GM18502 (cell line): ENCODE measurements around the gene TPSG1.

Source experiments
- ATAC-seq: cut with Tn5 transposase; IDR thresholded peaks from one replicate; pipeline ENCODE4 v1.9.1; 2021; ENCODE audit warnings: mild to moderate bottlenecking; ENCODE audit not compliant: unreplicated experiment, poor library complexity

Gene TPSG1

DNA sequence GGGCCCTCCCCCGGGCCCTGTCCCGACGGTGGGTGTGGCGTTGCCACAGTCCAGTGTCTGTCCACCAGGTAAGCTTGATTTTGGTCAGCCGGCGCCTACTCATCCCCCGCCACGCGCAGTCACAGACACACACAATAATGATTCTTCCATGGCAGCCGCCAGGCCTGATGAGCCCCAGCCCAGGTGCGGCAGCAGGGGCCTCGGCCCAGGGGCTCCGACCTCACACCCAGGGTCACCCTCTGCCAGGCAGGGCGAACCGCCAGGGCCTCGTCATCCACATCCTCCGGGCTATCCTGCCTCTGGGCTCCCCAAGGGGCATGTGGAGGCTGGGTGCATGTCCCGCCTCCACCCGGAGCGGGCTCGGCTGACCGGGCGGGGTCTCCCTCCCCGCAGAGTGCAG lies 7.5 kb downstream of the TPSG1 start:
- ATAC-seq, result no peak

DNA sequence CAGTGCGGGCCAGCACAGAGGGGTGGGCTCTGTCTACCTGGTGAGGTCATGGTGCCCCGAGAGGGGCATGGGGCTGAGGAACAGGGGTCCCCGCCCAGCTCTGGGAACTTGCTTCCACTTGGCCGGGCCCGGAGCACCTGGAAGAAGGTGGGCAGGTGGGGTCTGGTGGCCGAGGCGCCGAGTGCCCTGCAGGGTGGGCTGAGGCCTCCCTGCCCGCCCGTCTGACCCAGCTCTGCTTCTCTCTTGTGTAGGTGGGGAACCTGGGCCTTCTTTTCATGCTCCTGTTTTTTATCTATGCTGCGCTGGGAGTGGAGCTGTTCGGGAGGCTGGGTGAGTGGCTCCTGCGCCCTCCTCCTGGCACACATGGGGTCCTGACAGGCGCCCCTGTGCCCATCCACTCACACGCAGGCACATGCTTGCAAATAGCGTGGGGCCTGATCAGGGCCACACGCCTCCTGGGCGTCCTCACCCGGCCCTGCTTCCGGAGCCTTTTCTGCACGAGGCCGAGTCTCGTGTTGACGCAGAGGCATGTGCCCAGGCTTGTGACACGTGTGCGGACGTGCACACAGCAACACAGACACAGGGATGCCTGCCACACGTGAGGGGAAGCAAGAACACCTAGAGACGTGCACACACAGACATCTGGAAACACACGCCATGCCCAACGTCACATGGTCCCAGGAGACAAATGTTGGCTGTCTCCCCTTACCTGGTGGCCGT lies 8.2 kb downstream of the TPSG1 start:
- ATAC-seq, result no peak

DNA sequence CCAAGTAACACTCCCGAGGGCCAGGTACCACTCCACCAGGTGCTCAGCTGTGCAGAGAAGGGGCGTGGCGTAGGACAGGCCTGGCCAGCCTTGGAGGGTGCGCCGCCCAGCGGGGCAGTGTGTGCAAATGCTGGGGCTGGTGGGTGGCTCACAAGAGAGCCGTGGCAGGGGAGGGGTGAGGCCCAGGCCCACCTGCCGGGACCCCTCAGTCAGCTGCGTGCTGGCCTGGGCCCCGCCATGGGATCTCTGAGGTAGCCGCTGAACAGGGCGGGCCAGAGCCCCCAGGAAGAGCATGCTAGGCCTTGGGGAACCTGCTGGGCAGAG lies 8.8 kb downstream of the TPSG1 start:
- ATAC-seq, result no peak

DNA sequence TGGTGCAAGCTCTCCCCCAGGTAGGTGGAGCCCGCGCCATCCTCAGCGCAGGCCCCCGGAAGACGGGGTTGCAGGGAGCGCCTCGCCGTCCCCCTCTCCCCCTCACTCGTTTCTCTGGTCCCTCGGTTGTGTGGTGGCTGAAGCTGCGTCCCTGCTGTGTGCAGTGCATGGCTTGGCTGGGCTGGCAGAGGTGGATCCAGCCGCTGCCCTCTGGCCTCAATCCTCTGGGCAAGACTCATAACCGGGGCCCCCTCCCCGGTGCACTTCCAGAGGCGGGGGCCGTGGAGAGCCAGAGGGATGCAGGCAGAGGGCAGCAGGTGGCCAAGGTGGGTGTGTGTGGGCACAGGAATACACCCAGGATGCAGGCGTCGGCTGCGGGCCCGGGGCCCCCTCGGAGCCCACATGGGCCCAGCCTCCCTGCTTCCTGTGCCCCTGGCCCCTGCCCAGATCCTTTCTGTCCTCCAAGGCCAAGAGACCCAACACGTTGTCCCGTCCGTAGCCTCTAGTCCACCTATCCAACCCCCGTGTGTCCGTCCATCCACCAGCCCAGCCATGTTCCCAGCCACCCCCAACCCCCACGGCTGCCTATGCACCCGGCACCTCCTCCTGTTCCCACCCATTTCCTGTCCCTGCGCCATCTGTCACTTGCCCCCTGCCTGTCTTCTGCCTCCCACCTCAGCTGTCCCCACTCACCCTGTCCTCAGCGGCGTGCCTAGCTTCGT lies 9.3 kb downstream of the TPSG1 start:
- ATAC-seq, result no peak

DNA sequence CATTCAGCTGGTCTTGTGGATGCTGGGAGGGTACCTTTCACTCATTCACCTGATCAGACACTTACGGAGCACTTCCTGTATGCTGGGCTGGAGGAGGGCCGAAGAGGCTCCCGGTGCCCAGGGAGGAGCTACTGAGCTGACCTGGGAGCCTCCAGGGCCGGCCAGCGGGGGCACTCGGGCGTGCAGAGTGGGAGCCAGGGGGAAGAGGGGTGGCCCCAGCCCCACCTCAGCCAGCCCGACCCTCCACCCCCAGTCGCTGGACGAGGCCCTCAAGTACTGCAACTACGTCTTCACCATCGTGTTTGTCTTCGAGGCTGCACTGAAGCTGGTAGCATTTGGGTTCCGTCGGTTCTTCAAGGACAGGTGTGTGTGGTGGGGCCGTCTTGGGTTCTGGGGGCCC lies 10.3 kb downstream of the TPSG1 start:
- ATAC-seq, result no peak

DNA sequence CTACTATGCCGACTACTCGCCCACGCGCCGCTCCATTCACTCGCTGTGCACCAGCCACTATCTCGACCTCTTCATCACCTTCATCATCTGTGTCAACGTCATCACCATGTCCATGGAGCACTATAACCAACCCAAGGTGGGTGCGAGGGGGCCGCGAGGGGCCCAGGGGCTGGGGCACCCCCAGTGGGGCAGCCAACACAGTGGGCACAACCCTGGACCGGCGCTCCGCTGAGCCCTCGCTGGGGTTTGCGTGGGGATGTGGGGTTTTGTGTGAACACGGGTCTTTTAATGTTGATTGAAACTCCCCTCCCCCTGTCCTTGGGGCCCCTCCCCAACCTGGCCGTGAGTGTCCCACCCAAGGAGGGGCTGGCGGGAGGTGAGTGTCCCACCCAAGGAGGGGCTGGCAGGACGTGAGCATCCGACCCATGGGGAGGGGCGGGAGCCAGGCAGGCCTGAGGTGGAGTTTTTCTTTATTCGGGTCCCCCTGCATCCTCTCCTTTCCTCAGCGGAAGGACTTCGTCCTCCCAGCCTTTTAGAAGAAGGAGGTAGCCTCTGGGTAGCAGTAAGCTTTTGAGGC lies 11.2 kb downstream of the TPSG1 start:
- no peak for ATAC-seq

DNA sequence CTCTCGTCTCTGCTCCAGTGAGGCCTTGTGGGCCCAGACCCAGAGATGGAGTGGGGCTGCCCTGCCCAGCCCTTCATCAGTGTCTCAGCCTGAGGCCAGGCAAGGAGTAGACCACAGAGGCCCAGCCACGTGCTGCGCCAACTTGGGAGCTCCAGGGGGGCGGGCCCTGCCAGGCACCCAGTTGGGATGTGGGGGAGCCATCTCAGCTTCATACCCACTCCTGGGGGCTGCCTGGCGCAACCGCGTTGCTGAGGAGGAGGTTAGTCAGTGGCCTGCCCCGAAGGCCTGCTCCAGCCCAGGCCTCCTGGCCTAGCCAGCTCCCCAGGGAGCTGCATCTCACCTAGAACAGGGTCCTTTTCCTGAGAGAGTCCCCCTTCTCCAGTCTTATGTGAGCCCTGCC lies 11.8 kb downstream of the TPSG1 start:
- no peak for ATAC-seq

DNA sequence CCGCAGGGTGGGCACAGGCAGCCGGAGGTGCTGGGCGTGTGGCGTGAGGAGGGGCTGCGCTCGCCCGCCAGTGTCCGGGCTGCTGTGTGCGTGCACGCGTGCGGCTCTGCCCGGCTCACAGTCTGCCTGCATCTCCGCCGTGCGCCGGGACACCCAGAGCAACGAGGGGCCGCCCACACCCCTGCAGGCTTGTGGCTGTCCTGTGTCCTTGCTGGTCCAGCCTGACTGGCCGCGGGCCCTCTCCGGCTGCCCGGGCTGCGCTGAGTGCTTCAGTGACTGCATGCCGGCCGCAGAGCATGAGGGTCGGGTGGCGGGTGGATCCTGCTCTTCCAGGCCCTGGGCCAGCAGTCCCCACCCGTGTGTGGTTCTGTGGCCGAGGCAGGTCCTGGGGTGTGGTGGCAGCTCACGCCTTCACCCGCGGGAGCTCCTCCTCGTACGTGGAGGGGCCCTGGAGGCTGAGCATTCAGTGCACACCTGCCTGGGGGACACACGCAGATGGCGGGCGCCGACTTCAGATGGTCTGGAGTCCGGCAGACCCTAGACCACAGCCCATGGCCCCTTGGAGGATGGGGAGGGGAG lies 12.4 kb downstream of the TPSG1 start:
- no peak for ATAC-seq

DNA sequence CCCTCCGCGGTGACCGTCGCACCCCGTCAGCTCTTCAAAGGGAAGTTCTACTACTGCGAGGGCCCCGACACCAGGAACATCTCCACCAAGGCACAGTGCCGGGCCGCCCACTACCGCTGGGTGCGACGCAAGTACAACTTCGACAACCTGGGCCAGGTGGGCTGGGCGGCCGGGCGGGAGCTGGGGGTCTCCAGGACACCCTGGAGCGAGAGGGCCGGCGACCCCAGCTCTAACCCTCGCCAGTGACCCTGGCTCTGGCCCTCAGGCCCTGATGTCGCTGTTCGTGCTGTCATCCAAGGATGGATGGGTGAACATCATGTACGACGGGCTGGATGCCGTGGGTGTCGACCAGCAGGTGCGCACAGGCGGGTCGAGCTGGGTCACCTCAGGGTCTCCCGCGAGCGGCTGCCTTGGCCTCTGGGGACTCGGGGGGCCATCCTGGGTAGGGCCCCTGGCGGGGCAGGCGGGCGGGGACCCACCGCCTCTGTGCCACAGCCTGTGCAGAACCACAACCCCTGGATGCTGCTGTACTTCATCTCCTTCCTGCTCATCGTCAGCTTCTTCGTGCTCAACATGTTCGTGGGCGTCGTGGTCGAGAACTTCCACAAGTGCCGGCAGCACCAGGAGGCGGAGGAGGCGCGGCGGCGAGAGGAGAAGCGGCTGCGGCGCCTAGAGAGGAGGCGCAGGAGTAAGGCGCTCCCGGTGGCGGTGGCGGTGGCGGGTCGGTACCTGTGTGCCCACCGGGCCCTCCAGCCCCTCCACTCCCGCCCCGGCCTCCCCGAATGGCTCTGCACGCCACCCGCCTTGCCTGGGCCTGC lies 13.4 kb downstream of the TPSG1 start:
- ATAC-seq, result no peak

DNA sequence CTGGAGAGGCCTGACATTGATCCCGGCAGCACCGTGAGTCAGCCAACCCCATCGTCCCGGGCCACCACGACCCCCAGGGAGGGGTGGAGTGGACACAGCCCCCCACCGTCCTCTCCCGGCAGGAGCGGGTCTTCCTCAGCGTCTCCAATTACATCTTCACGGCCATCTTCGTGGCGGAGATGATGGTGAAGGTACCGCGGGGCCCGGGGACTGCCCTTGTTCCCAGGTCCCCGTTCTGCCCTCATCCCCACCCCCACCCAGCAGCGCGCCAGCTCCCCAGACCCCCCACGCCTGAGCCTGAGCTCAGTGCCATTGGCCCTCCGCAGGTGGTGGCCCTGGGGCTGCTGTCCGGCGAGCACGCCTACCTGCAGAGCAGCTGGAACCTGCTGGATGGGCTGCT lies 14.6 kb downstream of the TPSG1 start:
- no peak for ATAC-seq

DNA sequence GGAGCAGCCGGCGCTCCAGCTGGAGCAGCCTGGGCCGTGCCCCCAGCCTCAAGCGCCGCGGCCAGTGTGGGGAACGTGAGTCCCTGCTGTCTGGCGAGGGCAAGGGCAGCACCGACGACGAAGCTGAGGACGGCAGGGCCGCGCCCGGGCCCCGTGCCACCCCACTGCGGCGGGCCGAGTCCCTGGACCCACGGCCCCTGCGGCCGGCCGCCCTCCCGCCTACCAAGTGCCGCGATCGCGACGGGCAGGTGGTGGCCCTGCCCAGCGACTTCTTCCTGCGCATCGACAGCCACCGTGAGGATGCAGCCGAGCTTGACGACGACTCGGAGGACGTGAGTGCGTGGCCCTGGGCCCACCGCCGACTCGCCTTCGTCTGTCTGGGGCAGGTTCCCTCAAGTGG lies 16.0 kb downstream of the TPSG1 start:
- ATAC-seq, result no peak

DNA sequence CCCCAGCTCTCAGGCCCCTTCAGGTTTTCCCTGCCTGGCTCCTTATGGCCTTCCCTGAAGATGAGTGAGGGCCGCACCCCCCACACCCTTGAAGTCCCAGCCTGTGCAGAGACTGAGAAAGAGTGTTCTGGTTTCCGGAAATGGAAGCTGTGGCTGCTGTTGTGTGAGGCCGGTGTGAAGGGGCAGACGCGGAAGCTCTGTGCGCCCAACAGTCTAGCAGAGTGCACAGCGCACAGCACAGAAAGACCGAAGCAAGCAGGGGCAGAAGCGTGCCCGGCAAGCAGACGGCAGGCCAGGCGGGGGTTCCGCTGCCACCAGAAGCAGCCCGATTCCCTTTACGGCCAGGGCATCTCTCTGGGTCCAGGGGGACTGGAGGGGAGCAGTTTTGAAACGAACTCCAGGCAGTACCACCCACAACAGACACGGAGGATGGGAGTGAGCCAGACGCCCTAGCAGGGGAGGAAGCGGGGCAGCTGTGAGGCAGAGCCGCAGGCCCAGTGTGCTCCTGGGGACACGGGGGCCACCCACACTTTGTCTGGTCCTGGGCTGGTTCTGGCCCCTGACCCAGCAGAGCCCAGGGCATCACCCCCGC lies 16.7 kb downstream of the TPSG1 start:
- ATAC-seq, result no peak

DNA sequence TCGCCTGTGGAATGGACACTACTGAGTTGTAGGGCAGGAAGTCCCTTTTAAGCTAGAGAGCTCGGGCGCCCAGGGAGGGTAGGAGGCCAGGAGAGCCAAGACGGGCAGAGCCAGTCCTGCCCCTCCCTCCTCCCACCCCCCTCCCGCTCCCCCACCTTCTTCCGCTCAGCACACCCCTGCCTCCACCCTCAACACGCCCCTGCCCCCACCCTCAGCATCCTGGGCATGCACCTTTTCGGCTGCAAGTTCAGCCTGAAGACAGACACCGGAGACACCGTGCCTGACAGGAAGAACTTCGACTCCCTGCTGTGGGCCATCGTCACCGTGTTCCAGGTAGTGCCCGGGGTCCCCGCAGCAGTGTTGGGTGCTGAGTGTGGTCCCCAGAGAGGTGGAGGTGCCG lies 18.3 kb downstream of the TPSG1 start:
- no peak for ATAC-seq

DNA sequence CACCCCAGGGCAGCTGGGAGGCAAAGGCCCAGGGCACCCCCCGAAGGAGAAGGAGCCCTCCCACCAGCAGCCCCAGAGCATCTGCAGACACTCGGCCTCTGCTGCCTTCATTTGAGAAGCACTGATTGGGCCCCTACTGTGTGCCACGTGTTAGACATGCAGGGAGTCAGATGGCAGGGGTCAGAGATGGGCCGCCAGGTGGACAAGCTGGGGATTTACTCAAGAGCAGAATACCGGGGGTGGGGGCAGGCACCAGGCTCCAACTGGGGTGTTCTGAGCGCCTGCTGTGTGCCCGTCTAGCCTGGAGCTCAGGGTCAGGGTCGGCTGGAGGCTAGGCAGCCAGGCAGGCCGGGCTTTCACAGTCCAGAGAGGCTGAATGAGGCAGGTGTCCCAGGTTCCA lies 18.7 kb downstream of the TPSG1 start:
- ATAC-seq, result no peak

DNA sequence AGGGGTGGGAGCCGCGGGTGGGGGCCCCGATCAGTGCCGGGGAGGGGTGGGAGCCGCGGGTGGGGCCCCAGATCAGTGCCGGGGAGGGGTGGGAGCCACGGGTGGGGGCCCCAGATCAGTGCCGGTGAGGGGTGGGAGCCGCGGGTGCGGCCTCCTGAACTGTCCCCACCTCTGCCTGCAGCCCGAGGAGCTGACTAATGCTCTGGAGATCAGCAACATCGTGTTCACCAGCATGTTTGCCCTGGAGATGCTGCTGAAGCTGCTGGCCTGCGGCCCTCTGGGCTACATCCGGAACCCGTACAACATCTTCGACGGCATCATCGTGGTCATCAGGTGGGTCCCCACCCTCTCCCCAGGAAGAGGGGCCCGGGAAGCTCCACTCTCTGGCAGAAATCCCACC lies 20.1 kb downstream of the TPSG1 start:
- no peak for ATAC-seq

DNA sequence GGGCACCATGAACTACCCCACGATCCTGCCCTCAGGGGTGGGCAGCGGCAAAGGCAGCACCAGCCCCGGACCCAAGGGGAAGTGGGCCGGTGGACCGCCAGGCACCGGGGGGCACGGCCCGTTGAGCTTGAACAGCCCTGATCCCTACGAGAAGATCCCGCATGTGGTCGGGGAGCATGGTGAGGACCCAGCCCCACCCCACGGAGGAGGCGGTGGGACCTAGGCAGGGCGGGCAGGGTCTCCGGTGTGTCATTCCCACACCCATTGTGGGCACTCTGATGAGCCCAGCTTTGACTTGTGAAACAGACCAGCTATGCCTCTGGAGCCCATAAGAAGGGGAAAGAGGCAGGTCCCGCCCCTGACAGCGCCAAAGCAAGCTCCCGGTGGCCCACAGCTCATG lies 22.8 kb downstream of the TPSG1 start:
- no peak for ATAC-seq

DNA sequence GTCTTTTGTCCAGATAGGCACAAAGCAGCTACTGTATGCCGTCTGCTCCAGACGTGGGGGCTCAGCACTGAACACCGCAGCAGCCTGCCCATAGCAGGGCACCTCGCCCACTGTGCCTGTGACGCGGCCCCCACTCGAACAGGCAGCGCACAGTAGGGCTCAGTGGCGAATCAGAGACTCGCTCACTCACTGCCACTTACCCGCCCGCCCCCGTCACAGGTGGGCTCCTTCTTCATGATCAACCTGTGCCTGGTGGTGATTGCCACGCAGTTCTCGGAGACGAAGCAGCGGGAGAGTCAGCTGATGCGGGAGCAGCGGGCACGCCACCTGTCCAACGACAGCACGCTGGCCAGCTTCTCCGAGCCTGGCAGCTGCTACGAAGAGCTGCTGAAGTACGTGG lies 23.6 kb downstream of the TPSG1 start:
- ATAC-seq, result no peak

DNA sequence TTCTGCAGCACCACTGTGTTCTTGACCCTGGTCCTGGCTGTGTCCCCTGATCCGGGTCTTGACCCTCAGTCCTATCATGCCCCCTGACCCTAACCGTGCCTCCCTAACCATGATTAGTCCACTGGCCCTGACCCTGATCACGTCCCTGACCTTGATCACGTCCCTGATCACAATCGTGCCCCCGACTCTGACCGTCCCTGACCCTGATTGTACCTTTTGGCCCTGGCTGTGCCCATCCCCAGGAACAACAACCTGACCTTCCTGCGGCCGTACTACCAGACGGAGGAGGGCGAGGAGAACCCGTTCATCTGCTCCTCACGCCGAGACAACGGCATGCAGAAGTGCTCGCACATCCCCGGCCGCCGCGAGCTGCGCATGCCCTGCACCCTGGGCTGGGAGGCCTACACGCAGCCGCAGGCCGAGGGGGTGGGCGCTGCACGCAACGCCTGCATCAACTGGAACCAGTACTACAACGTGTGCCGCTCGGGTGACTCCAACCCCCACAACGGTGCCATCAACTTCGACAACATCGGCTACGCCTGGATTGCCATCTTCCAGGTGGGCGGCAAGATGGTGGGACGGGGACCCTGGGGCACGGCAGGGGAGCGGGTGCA lies 24.9 kb downstream of the TPSG1 start:
- no peak for ATAC-seq

DNA sequence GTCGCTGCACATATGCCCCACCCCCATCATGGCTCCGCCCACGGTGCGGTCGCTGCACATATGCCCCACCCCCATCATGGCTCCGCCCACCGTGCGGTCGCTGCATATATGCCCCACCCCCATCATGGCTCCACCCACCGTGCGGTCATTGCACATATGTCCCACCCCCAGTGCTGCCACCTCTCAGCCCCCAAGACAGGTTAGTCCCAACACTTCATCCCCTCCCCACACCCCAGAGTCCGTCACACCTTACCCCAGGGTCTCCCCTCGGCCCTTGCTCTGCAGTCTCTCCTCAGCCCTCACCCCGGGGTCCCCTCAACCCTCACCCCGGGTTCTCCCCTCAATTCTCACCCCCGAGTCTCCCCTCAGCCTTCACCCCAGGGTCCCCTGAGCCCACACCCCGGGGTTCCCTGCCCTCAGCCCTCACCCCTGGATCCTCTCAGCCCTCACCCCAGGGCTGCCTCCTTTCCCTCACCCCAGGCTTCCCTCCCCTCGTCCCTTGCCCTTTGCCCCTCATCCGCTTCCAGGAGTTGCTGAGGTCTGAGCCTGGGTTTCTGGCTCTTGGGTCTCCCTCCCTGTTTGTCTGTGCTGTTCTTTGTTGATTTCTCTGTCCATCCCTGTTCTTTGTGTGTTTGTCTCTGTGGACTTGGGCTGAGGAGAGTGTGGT lies 25.6 kb downstream of the TPSG1 start:
- ATAC-seq, result no peak
